H9 (cell line): ENCODE measurements around the gene LDB3. TPM values are rescaled to one million over a fixed set of nuclear protein-coding genes. Genes with fewer than 3 reads are reported as not detected.

ENCODE experiments used
- DNase-seq: peaks from one replicate; pipeline ENCODE4 v3.0.0-alpha.2; 2017
- H2AFZ ChIP-seq: one replicate; pipeline ENCODE4 v1.6.1; 2013; ENCODE audit warnings: mild to moderate bottlenecking, low read length, control low read depth, moderate library complexity
- H2AK5ac ChIP-seq: 2 replicates; pipeline ENCODE4 v1.6.1; 2013; ENCODE audit warnings: low read length, control low read depth, mixed read lengths; ENCODE audit not compliant: insufficient read length
- H2BK120ac ChIP-seq: one replicate; pipeline ENCODE4 v1.6.1; 2013; ENCODE audit warnings: low read depth, mild to moderate bottlenecking, low read length, control low read depth, inconsistent platforms; ENCODE audit not compliant: poor library complexity, severe bottlenecking
- H2BK12ac ChIP-seq: 2 replicates; pipeline ENCODE4 v1.6.1; 2013; ENCODE audit warnings: low read length, control low read depth, mixed read lengths, low read depth; ENCODE audit not compliant: insufficient read length
- H2BK15ac ChIP-seq: 2 replicates; pipeline ENCODE4 v1.6.1; 2013; ENCODE audit warnings: low read depth, low read length, control low read depth
- H2BK20ac ChIP-seq: one replicate; pipeline ENCODE4 v1.6.1; 2013; ENCODE audit warnings: low read depth, mild to moderate bottlenecking, low read length, control low read depth, inconsistent platforms; ENCODE audit not compliant: poor library complexity, severe bottlenecking
- H2BK5ac ChIP-seq: 2 replicates; pipeline ENCODE4 v1.6.1; 2013; ENCODE audit warnings: low read length, control low read depth, mixed read lengths; ENCODE audit not compliant: insufficient read length
- H3K14ac ChIP-seq: 2 replicates; pipeline ENCODE4 v1.6.1; 2013; ENCODE audit warnings: low read length, control low read depth; ENCODE audit not compliant: insufficient read depth
- H3K18ac ChIP-seq: 2 replicates; pipeline ENCODE4 v1.6.1; 2013; ENCODE audit warnings: low read depth, mild to moderate bottlenecking, mixed read lengths, low read length, control low read depth; ENCODE audit not compliant: insufficient read length
- H3K23ac ChIP-seq: 2 replicates; pipeline ENCODE4 v1.6.1; 2013; ENCODE audit warnings: low read length, control low read depth, mixed read lengths, low read depth; ENCODE audit not compliant: insufficient read length
- H3K23me2 ChIP-seq: 2 replicates; pipeline ENCODE4 v1.6.1; 2013; ENCODE audit warnings: low read depth, mild to moderate bottlenecking, mixed read lengths, low read length, control low read depth; ENCODE audit not compliant: insufficient read length, poor library complexity, severe bottlenecking
- H3K27ac ChIP-seq: 2 replicates; pipeline ENCODE4 v1.5.1; 2013; ENCODE audit warnings: low read length, control low read depth, mixed read lengths, low read depth; ENCODE audit not compliant: insufficient read length
- H3K27me3 ChIP-seq: 2 replicates; pipeline ENCODE4 v1.6.1; 2013; ENCODE audit warnings: low read length, control low read depth, inconsistent platforms; ENCODE audit not compliant: insufficient read depth
- H3K4ac ChIP-seq: 2 replicates; pipeline ENCODE4 v1.6.1; 2013; ENCODE audit warnings: low read depth, mild to moderate bottlenecking, control low read depth, inconsistent platforms, low read length, moderate library complexity
- H3K4me1 ChIP-seq: 2 replicates; pipeline ENCODE4 v1.6.1; 2013; ENCODE audit warnings: low read length, control low read depth, inconsistent platforms; ENCODE audit not compliant: insufficient read depth
- H3K4me2 ChIP-seq: 2 replicates; pipeline ENCODE4 v1.6.1; 2013; ENCODE audit warnings: low read length, control low read depth, mixed read lengths; ENCODE audit not compliant: insufficient read length, insufficient read depth
- H3K56ac ChIP-seq: 2 replicates; pipeline ENCODE4 v1.6.1; 2013; ENCODE audit warnings: low read depth, mild to moderate bottlenecking, mixed read lengths, low read length, control low read depth; ENCODE audit not compliant: insufficient read length
- H3K79me1 ChIP-seq: 2 replicates; pipeline ENCODE4 v1.6.1; 2013; ENCODE audit warnings: low read depth, mild to moderate bottlenecking, moderate library complexity, low read length, control low read depth, inconsistent platforms; ENCODE audit not compliant: insufficient read depth, poor library complexity, severe bottlenecking
- H3K79me2 ChIP-seq: 2 replicates; pipeline ENCODE4 v1.6.1; 2013; ENCODE audit warnings: low read length, control low read depth, inconsistent platforms; ENCODE audit not compliant: insufficient read depth
- H3K9ac ChIP-seq: 2 replicates; pipeline ENCODE4 v1.6.1; 2013; ENCODE audit warnings: low read length, control low read depth, mixed read lengths; ENCODE audit not compliant: insufficient read length; ENCODE audit errors: extremely low read depth
- H3K9me3 ChIP-seq: one replicate; pipeline ENCODE4 v1.6.1; 2013; ENCODE audit warnings: low read depth, low read length, inconsistent platforms; ENCODE audit not compliant: control insufficient read depth
- H3T11ph ChIP-seq: one replicate; pipeline ENCODE4 v1.6.1; 2013; ENCODE audit warnings: mild to moderate bottlenecking, low read length, control low read depth, inconsistent platforms
- H4K20me1 ChIP-seq: one replicate; pipeline ENCODE4 v1.6.1; 2013; ENCODE audit not compliant: control insufficient read depth, insufficient read length, insufficient read depth
- H4K5ac ChIP-seq: 2 replicates; pipeline ENCODE4 v1.6.1; 2013; ENCODE audit warnings: low read depth, mild to moderate bottlenecking, mixed read lengths, low read length, control low read depth; ENCODE audit not compliant: insufficient read length
- H4K8ac ChIP-seq: replicated peaks from 2 replicates; pipeline ENCODE4 v1.6.1; 2013; ENCODE audit warnings: low read length, control low read depth, mixed read lengths, low read depth; ENCODE audit not compliant: insufficient read length
- H4K91ac ChIP-seq: 2 replicates; pipeline ENCODE4 v1.6.1; 2013; ENCODE audit warnings: low read depth, mild to moderate bottlenecking, moderate library complexity, mixed read lengths, low read length, control low read depth; ENCODE audit not compliant: insufficient read length
- H3K27ac Mint-ChIP-seq, 3 experiments: 2 replicates in 2 of 3; 3 replicates in 1 of 3; pipeline ENCODE4 v1.8.0; 2020 to 2021; ENCODE audit warnings: mixed read lengths in 3 of 3, mild to moderate bottlenecking in 1 of 3, moderate library complexity in 1 of 3
- H3K27me3 Mint-ChIP-seq: 2 replicates; pipeline ENCODE4 v1.8.0; 2021; ENCODE audit warnings: low read depth, mild to moderate bottlenecking, moderate library complexity, mixed read lengths
- H3K36me3 Mint-ChIP-seq, 3 experiments: 2 replicates in 2 of 3; 3 replicates in 1 of 3; pipeline ENCODE4 v1.8.0; 2020 to 2021; ENCODE audit warnings: low read depth in 3 of 3, mixed read lengths in 3 of 3; ENCODE audit not compliant: insufficient read depth in 1 of 3
- H3K4me1 Mint-ChIP-seq, 2 experiments: 2 replicates each; pipeline ENCODE4 v1.8.0; 2020; ENCODE audit warnings: mixed read lengths in 2 of 2
- H3K4me3 Mint-ChIP-seq, 2 experiments: 2 replicates in 1 of 2; 3 replicates in 1 of 2; pipeline ENCODE4 v1.8.0; 2020 to 2021; ENCODE audit warnings: mild to moderate bottlenecking in 2 of 2, mixed read lengths in 2 of 2, moderate library complexity in 1 of 2
- H3K9me3 Mint-ChIP-seq, 2 experiments: 2 replicates in 1 of 2; 3 replicates in 1 of 2; pipeline ENCODE4 v1.8.0; 2020; ENCODE audit warnings: mild to moderate bottlenecking in 2 of 2, mixed read lengths in 2 of 2, moderate library complexity in 1 of 2
- CTCF ChIP-seq: fragments of 200-600 bp; sonication (generic); conservative IDR thresholded peaks from 3 replicates; pipeline ENCODE4 v1.8.0; 2021; ENCODE audit warnings: antibody characterized with exemption, mild to moderate bottlenecking
- WGBS: extraction: QIAGEN DNeasy Blood & Tissue Kit; methylation state at CpG from one replicate; pipeline ENCODE4 v1.1.7; 2013; ENCODE audit warnings: missing lambda C conversion rate, low lambda C conversion rate, mixed read lengths; ENCODE audit not compliant: insufficient read length; ENCODE audit errors: extremely low coverage; 5-methylcytosine and 5-hydroxymethylcytosine counted together
- total RNA-seq: library from RNA; stranded (reverse); gene quantifications from 2 replicates; pipeline ENCODE4 v1.2.1, GENCODE V29; 2021

Gene LDB3
- total RNA-seq, 1 experiment from 2014 or later, result 0.17 TPM

DNA sequence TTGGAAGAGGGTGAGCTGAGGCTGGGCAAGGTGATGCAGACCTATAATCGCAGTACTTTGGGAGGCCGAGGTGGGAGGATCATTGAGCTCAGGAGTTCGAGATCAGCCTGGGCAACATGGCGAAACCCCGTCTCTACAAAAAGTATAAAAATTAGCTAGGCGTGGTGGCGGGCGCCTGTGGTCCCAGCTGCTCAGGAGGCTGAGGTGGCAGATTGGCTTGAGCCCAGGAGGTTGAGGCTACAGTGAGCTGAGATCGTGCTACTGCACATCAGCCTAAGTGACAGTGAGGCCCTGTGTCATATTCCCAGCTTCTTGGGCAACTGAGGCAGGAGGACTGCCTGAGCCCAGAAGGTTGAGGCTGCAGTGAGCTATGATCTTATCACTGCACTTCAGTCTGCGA lies 101.7 kb downstream of the LDB3 start:
- no peak overlapping the region for H3K9ac ChIP-seq
- no peak overlapping the region for H3T11ph ChIP-seq
- H3K4me1 Mint-ChIP-seq, result peaks cover 50 to 63% of the 10 kb centered on the region in 2 experiments
- no peak overlapping the region for H4K91ac ChIP-seq
- TF ChIP-seq CTCF, result no peak
- no peak overlapping the region for H4K8ac ChIP-seq
- 0 out of 5 replicates have a peak overlapping the region, but pooled peaks of 1 of the 2 experiments have one; percentile 11 for H3K4me3 Mint-ChIP-seq
- no peaks in the 10 kb centered on the region for H3K23me2 ChIP-seq
- H3K79me1 ChIP-seq, result no peaks in the 10 kb centered on the region
- no peak overlapping the region for H2BK120ac ChIP-seq
- H3K4me1 ChIP-seq, result peaks cover 17% of the 10 kb centered on the region
- no CpG with 5 or more reads among the region's 10 CpGs for WGBS
- H3K27me3 ChIP-seq, result no peaks in the 10 kb centered on the region
- peak overlapping the region; percentile 19 for H2BK5ac ChIP-seq
- H2AFZ ChIP-seq, result no peak overlapping the region
- H3K4ac ChIP-seq, result no peak overlapping the region
- H3K27me3 Mint-ChIP-seq, result no peaks in the 10 kb centered on the region
- H4K20me1 ChIP-seq, result no peaks in the 10 kb centered on the region
- no peak for DNase-seq
- no peak overlapping the region for H2BK12ac ChIP-seq
- peak overlapping the region; percentile 33 for H3K27ac ChIP-seq
- H4K5ac ChIP-seq, result no peak overlapping the region
- H2AK5ac ChIP-seq, result no peak overlapping the region
- no peak overlapping the region for H2BK20ac ChIP-seq
- peak overlapping the region; percentile 17 to 96 (median 78); a peak in 4 of 7 replicates for H3K27ac Mint-ChIP-seq
- no peak overlapping the region for H3K18ac ChIP-seq
- H3K4me2 ChIP-seq, result peak overlapping the region; percentile 1
- no peak overlapping the region for H3K23ac ChIP-seq
- no peak overlapping the region for H2BK15ac ChIP-seq
- H3K79me2 ChIP-seq, result peaks cover 58% of the 10 kb centered on the region
- H3K56ac ChIP-seq, result no peak overlapping the region
- H3K14ac ChIP-seq, result 0 out of 2 replicates have a peak overlapping the region, but pooled peaks have one; percentile 20
- H3K36me3 Mint-ChIP-seq, result peaks cover 0 to 8% (median 0%) of the 10 kb centered on the region in 3 experiments; a peak in 2 of 7 replicates
- no peaks in the 10 kb centered on the region for H3K9me3 ChIP-seq
- H3K9me3 Mint-ChIP-seq, result no peaks in the 10 kb centered on the region
